GM23338 (cell line): ENCODE results near the gene PSG3. TPM values are rescaled to one million over a fixed set of nuclear protein-coding genes. Genes with fewer than 3 reads are reported as not detected.
A peak's percentile ranks its signal among the peaks of the same experiment; 100 is the strongest.
"Not testable (repeated sequence)": the region's sequence is repeated elsewhere in the genome, so short reads cannot be mapped to it uniquely, and the experiment has no call there.

Source experiments
- ATAC-seq: fragments of 200-7000 bp; cut with Tn5 transposase; 3 replicates; pipeline ENCODE4 v1.9.1; 2020
- DNase-seq: peaks from one replicate; pipeline ENCODE4 v3.0.0-alpha.2; 2015; ENCODE audit warnings: low spot score
- H2AFZ ChIP-seq: fragments of 200-600 bp; sonication (generic); 2 replicates; pipeline ENCODE4 v1.8.0; 2016; ENCODE audit warnings: antibody characterized with exemption, mild to moderate bottlenecking, moderate library complexity
- H3F3A ChIP-seq: fragments of 200-600 bp; sonication (generic); replicated peaks from 2 replicates; pipeline ENCODE4 v1.8.0; 2017; ENCODE audit warnings: antibody characterized with exemption, mixed run types, low read depth
- H3K27ac ChIP-seq: fragments of 200-600 bp; sonication (generic); 2 replicates; pipeline ENCODE4 v1.6.1; 2016; ENCODE audit warnings: low read depth
- H3K27me3 ChIP-seq: fragments of 200-600 bp; sonication (generic); 2 replicates; pipeline ENCODE4 v1.8.0; 2016; ENCODE audit warnings: mild to moderate bottlenecking, mixed run types, moderate library complexity; ENCODE audit not compliant: insufficient read depth
- H3K36me3 ChIP-seq: fragments of 200-600 bp; sonication (generic); 2 replicates; pipeline ENCODE4 v1.8.0; 2016; ENCODE audit warnings: mild to moderate bottlenecking; ENCODE audit not compliant: insufficient read depth
- H3K4me1 ChIP-seq: fragments of 200-600 bp; sonication (generic); 2 replicates; pipeline ENCODE4 v1.8.0; 2016; ENCODE audit warnings: mild to moderate bottlenecking, moderate library complexity; ENCODE audit not compliant: insufficient read depth
- H3K4me2 ChIP-seq: fragments of 200-600 bp; sonication (generic); 2 replicates; pipeline ENCODE4 v1.7.1; 2017; ENCODE audit warnings: mixed run types
- H3K4me3 ChIP-seq: fragments of 200-600 bp; sonication (generic); 2 replicates; pipeline ENCODE4 v1.6.1; 2016; ENCODE audit warnings: mixed run types
- H3K79me2 ChIP-seq: fragments of 200-600 bp; sonication (generic); replicated peaks from 2 replicates; pipeline ENCODE4 v1.8.0; 2017; ENCODE audit warnings: mild to moderate bottlenecking; ENCODE audit not compliant: insufficient read depth
- H3K9me2 ChIP-seq: fragments of 200-600 bp; sonication (generic); 2 replicates; pipeline ENCODE4 v1.8.0; 2017; ENCODE audit not compliant: insufficient read depth
- H4K20me1 ChIP-seq: fragments of 200-600 bp; sonication (generic); replicated peaks from 2 replicates; pipeline ENCODE4 v1.8.0; 2017; ENCODE audit warnings: mild to moderate bottlenecking; ENCODE audit not compliant: insufficient read depth
- H3K27ac Mint-ChIP-seq: 2 replicates; pipeline ENCODE4 v1.8.0; 2020; ENCODE audit warnings: inconsistent platforms, mild to moderate bottlenecking, moderate library complexity, mixed read lengths
- H3K27me3 Mint-ChIP-seq: 3 replicates; pipeline ENCODE4 v1.8.0; 2022; ENCODE audit warnings: low read depth, mild to moderate bottlenecking, moderate library complexity, mixed read lengths, inconsistent platforms; ENCODE audit not compliant: insufficient read depth, poor library complexity
- H3K36me3 Mint-ChIP-seq: 3 replicates; pipeline ENCODE4 v1.8.0; 2021; ENCODE audit warnings: low read depth, mild to moderate bottlenecking, inconsistent platforms, moderate library complexity, mixed read lengths
- H3K4me1 Mint-ChIP-seq: 3 replicates; pipeline ENCODE4 v1.8.0; 2020; ENCODE audit warnings: mild to moderate bottlenecking, inconsistent platforms, mixed read lengths
- H3K4me3 Mint-ChIP-seq: 3 replicates; pipeline ENCODE4 v1.8.0; 2021; ENCODE audit warnings: moderate library complexity, mild to moderate bottlenecking, inconsistent platforms, mixed read lengths
- H3K9me3 Mint-ChIP-seq: 3 replicates; pipeline ENCODE4 v1.8.0; 2020; ENCODE audit warnings: moderate library complexity, mild to moderate bottlenecking, inconsistent platforms, mixed read lengths
- polyA plus RNA-seq: library from polyadenylated mRNA; unstranded; fragments of >200 nt; fragmentation: Nextera tagmentation; extraction: Ambion mirVana; gene quantifications from 2 replicates; pipeline ENCODE4 v1.2.1, GENCODE V29; 2016
- total RNA-seq: library from RNA; depleted of rRNA; stranded (reverse); fragments of >200 nt; shearing (Covaris generic); gene quantifications from 2 replicates; pipeline ENCODE4 v1.2.3, GENCODE V29; 2014
- TF ChIP-seq, protein P1 (sequence below), 2 experiments: fragments of 200-600 bp in 1 of 2; sonication (generic) in 1 of 2; conservative IDR thresholded peaks; 2 replicates each; pipeline versions ENCODE4 v1.5.1 to v1.6.1; 2016 to 2017; ENCODE audit warnings: antibody characterized with exemption in 2 of 2, low read depth in 2 of 2, mild to moderate bottlenecking in 2 of 2, moderate library complexity in 1 of 2

Gene PSG3
- total and polyA plus RNA-seq, 2 experiments from 2014 or later, result not detected

DNA sequence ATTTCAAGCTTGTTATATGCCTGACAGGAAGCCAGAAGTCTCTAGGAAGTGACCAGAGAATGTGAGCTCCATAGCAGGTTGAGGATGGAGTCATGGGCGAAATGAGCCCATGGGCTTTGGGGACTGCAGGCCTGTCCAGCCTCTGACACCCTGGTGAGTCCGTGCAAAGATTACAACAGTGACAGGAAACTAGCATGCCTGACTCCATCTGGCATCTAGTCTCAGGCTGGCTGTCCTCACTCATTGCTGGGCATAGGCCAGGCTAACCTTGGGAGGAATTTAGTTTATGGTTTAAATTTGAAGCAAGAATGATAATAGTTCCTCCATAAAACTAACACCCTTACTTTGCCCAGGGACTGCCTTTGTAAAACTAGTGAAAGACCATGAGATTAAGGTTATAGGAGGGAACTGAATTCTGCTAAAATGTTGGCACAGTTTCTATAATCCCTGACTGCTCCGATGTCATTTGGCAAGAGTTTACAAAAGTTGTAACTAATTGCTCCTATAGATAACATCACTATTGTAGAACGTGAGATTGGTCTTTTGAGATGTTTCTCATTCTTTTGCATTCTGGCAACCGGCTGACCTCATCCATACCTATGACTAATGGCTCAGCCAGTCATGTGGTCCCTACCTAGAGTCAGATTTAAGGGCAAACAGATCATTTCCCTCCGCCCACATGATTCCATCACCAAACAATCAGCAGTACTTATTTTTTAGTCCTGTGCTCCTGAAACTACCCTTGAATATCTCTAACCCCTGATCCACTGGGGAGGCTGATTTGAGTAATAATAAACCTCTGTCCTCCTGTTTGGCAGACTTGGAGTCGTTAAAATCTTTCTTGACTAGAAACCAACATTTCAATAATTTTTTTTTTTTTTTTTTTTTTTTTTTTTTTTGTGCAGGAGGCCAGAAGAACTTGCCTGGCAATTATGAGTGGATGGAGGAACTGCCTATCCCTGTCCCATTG is 21.0 kb upstream of the PSG3 start:
- not testable (repeated sequence) for H3K4me3 Mint-ChIP-seq, H3K4me1 ChIP-seq, H3K4me3 ChIP-seq, H3K4me1 Mint-ChIP-seq, H3K4me2 ChIP-seq, H3K9me2 ChIP-seq, ATAC-seq, H3K27me3 ChIP-seq, DNase-seq, H3K27ac ChIP-seq, H3K36me3 ChIP-seq, H3K27ac Mint-ChIP-seq, H3F3A ChIP-seq, H4K20me1 ChIP-seq, H2AFZ ChIP-seq, H3K79me2 ChIP-seq
- Mint-ChIP-seq H3K36me3 (peaks cover 21% of the 10 kb centered on the region), H3K9me3 (peaks cover 82% of the 10 kb centered on the region), H3K27me3 (peaks cover 14% of the 10 kb centered on the region)

- H3K36me3 ChIP-seq, H3K4me1 ChIP-seq, H3K9me2 ChIP-seq, H3K27me3 Mint-ChIP-seq, H4K20me1 ChIP-seq, H3K27ac Mint-ChIP-seq, H3K4me3 ChIP-seq, H3K79me2 ChIP-seq, H3K4me1 Mint-ChIP-seq, H3F3A ChIP-seq, H3K4me2 ChIP-seq, H3K27ac ChIP-seq, H3K27me3 ChIP-seq, ATAC-seq, H3K4me3 Mint-ChIP-seq: not testable (repeated sequence)
- 0 out of 2 replicates have a peak overlapping the region, but pooled peaks have one; percentile 83 for H2AFZ ChIP-seq
- Mint-ChIP-seq H3K36me3 (peaks cover 12% of the 10 kb centered on the region), H3K9me3 (peaks cover 76% of the 10 kb centered on the region)
- TF ChIP-seq, protein P1, sequence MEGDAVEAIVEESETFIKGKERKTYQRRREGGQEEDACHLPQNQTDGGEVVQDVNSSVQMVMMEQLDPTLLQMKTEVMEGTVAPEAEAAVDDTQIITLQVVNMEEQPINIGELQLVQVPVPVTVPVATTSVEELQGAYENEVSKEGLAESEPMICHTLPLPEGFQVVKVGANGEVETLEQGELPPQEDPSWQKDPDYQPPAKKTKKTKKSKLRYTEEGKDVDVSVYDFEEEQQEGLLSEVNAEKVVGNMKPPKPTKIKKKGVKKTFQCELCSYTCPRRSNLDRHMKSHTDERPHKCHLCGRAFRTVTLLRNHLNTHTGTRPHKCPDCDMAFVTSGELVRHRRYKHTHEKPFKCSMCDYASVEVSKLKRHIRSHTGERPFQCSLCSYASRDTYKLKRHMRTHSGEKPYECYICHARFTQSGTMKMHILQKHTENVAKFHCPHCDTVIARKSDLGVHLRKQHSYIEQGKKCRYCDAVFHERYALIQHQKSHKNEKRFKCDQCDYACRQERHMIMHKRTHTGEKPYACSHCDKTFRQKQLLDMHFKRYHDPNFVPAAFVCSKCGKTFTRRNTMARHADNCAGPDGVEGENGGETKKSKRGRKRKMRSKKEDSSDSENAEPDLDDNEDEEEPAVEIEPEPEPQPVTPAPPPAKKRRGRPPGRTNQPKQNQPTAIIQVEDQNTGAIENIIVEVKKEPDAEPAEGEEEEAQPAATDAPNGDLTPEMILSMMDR (conservative IDR thresholded peaks at IDR 0.05; ENCODE audit: low read depth in 2 of 2), result peak; percentile 76 to 89
- DNase-seq, result peak; percentile 59
Observed at GRCh38 chr19:42758667-42759066, 18.4 kb upstream of the PSG3 start.

DNA sequence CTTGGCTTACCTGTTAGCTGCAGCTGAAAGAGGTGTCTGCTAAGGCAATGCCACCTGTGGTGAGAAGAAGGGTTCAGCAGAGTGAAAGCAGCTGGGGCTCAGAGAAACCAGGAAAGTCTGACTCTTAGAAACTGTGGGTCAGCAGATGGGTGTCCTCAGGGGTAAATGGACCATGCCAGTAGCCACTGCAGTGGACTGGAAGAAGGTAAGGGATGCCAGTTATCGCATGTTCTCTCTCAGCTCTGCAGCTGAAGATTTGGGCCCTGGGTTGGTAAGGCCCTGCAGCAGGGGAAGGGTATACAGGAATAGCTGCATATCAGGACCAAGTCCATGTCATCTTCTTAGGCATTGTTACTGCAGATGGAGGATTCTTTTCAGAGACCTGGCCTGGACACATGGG is 12.0 kb upstream of the PSG3 start:
- not testable (repeated sequence) for H3K79me2 ChIP-seq, H3K4me3 ChIP-seq, ATAC-seq, H3K27me3 Mint-ChIP-seq, H3K4me1 Mint-ChIP-seq, H3K27me3 ChIP-seq, H3K4me2 ChIP-seq, H2AFZ ChIP-seq, H3K27ac Mint-ChIP-seq, H3K4me1 ChIP-seq, H3K4me3 Mint-ChIP-seq, H3K9me2 ChIP-seq, H3K27ac ChIP-seq, H4K20me1 ChIP-seq, H3K36me3 ChIP-seq, DNase-seq, H3F3A ChIP-seq
- peaks cover 80% of the 10 kb centered on the region for H3K9me3 Mint-ChIP-seq
- H3K36me3 Mint-ChIP-seq, result peaks cover 17% of the 10 kb centered on the region
